IMR-90 (cell line): ENCODE measurements around the gene KRTAP7-1.

Source experiments
- BHLHE40 ChIP-seq: fragments of 150-350 bp; IDR thresholded peaks from 2 replicates; pipeline ENCODE4 v1.6.1; 2016; ENCODE audit warnings: mild to moderate bottlenecking, low read depth, low read length
- CTCF ChIP-seq: conservative IDR thresholded peaks from 2 replicates; pipeline ENCODE4 v1.5.1; 2012; ENCODE audit warnings: mild to moderate bottlenecking, low read depth, low read length, improper control_type of control experiment
- ELK1 ChIP-seq: fragments of 150-350 bp; IDR thresholded peaks from 2 replicates; pipeline ENCODE4 v1.6.1; 2016; ENCODE audit warnings: low read depth, mild to moderate bottlenecking, low read length, moderate library complexity, borderline replicate concordance
- MAZ ChIP-seq: IDR thresholded peaks from 2 replicates; pipeline ENCODE4 v1.6.1; 2012; ENCODE audit warnings: low read depth, mild to moderate bottlenecking, low read length, improper control_type of control experiment, moderate library complexity, borderline replicate concordance
- MXI1 ChIP-seq: IDR thresholded peaks from 2 replicates; pipeline ENCODE4 v1.6.1; 2012; ENCODE audit warnings: low read depth, mild to moderate bottlenecking, low read length, moderate library complexity, borderline replicate concordance
- NFE2L2 ChIP-seq: fragments of 150-350 bp; IDR thresholded peaks from 2 replicates; pipeline ENCODE4 v1.6.1; 2016; ENCODE audit warnings: low read depth, mild to moderate bottlenecking, low read length
- POLR2A ChIP-seq: IDR thresholded peaks from 2 replicates; pipeline ENCODE4 v1.6.1; 2012; ENCODE audit warnings: mild to moderate bottlenecking, low read depth, low read length
- RAD21 ChIP-seq: IDR thresholded peaks from 2 replicates; pipeline ENCODE4 v1.6.1; 2012; ENCODE audit warnings: low read length, improper control_type of control experiment
- RCOR1 ChIP-seq: IDR thresholded peaks from 2 replicates; pipeline ENCODE4 v1.6.1; 2012; ENCODE audit warnings: mild to moderate bottlenecking, low read length, improper control_type of control experiment; ENCODE audit not compliant: insufficient replicate concordance
- USF2 ChIP-seq: fragments of 150-350 bp; IDR thresholded peaks from 2 replicates; pipeline ENCODE4 v1.6.1; 2017; ENCODE audit warnings: mild to moderate bottlenecking, antibody characterized with exemption, low read length, low read depth

- TF ChIP-seq CTCF (no peak), POLR2A (no peak), RCOR1 (no peak), RAD21 (no peak), MXI1 (no peak), MAZ (no peak), BHLHE40 (no peak), USF2 (no peak), NFE2L2 (no peak), ELK1 (no peak)
These were observed 45.0 kb upstream of the KRTAP7-1 start for GRCh38 chr21:30874526-30874925.
